ENCODE data around the gene UBXN11. TPM values are rescaled to one million over a fixed set of nuclear protein-coding genes. Genes with fewer than 3 reads are reported as not detected.

Gene UBXN11
- total RNA-seq, 1 experiment from 2014 or later: 12.5 TPM

DNA sequence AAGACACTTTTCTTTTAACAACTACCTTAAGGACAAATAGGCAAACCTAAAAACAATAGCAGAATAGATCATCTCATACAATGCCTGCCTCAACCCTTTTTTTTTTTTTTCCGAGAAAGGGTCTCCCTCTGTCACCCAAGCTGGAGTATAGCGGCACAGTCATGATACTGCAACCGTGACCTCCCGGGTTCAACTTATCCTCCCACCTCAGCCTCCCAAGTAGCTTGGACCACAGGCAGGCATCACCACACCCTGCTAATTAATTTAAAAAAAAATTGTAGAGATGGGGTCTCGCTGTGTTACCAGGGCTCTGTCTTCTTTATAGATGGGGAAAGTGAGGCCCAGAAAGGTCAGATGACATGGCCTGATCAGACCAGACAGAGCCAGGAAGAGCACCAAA is 18.6 kb downstream of the UBXN11 start:
- intact Hi-C loops (cut with micrococcal nuclease; ENCODE audit: unreplicated experiment): no loop called here
- Histone ChIP-seq H3K36me3 (ENCODE audit: control insufficient read depth, insufficient read depth, low read length) (no peaks in the 10 kb centered on the region), H3K4me1 (peaks cover 13% of the 10 kb centered on the region), H3K27me3 (replicated peaks; ENCODE audit: control insufficient read depth, insufficient read depth, low read length) (no peaks in the 10 kb centered on the region), H3K9me3 (no peaks in the 10 kb centered on the region), H3K4me3 (ENCODE audit: low read depth, low read length) (no peak overlapping the region)
- ChIA-PET CTCF (interaction anchor here (0.8 kb wide), 1 partner anchor 23 kb away, joined by 3 read pairs; no protein-coding TSS in a partner anchor), POLR2A (no interaction called here)
- Mint-ChIP-seq H3K9me3 (ENCODE audit: unreplicated experiment) (no peaks in the 10 kb centered on the region), H3K27me3 (ENCODE audit: insufficient read depth, unreplicated experiment) (no peaks in the 10 kb centered on the region), H3K36me3 (ENCODE audit: insufficient read depth, unreplicated experiment) (peaks cover 11% of the 10 kb centered on the region), H3K4me1 (ENCODE audit: low read depth, unreplicated experiment) (peaks cover 9% of the 10 kb centered on the region), H3K4me3 (ENCODE audit: unreplicated experiment) (no peak overlapping the region), H3K27ac (ENCODE audit: unreplicated experiment) (no peak overlapping the region)
- TF ChIP-seq, protein P1, sequence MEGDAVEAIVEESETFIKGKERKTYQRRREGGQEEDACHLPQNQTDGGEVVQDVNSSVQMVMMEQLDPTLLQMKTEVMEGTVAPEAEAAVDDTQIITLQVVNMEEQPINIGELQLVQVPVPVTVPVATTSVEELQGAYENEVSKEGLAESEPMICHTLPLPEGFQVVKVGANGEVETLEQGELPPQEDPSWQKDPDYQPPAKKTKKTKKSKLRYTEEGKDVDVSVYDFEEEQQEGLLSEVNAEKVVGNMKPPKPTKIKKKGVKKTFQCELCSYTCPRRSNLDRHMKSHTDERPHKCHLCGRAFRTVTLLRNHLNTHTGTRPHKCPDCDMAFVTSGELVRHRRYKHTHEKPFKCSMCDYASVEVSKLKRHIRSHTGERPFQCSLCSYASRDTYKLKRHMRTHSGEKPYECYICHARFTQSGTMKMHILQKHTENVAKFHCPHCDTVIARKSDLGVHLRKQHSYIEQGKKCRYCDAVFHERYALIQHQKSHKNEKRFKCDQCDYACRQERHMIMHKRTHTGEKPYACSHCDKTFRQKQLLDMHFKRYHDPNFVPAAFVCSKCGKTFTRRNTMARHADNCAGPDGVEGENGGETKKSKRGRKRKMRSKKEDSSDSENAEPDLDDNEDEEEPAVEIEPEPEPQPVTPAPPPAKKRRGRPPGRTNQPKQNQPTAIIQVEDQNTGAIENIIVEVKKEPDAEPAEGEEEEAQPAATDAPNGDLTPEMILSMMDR (IDR thresholded peaks at IDR 0.05; ENCODE audit: insufficient read depth in 1 of 2, low read depth in 1 of 2, low read length in 1 of 2, severe bottlenecking in 1 of 2, unreplicated experiment in 1 of 2): no peak
- no TSS peak for BruUV-seq (replicated peaks)
- DNase-seq: no peak

DNA sequence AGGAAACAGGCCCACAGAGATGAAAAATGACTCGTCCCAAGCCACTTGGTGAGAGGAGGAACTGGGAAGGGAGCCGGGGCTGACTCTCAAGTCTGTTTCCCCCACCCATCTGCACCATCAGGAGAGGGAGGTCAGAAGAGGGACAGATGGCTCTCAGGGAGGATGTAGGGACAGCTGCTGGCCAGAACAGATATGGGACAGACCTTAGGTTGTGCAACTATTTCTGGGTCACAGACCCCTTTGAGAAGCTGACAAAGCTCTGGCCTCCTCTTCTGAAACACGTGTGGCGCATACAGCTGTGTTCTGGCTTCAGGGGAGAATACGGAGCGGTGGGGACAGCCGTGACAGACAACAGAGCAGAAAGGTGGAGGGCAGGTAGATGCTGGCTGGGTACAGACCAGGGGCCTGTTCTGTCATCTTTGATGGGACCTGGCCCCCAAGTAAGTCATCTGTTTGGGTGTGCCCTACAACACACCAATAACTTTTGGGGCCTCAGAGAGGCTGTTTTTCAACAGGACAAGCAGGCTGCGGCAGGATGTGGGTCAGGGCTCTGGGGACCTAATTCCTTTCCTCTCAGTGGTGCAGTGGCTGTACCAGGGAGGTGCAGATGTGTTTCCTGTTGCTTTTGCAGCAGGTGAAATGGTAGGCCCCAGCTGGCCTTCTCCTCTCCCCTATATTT is 19.3 kb downstream of the UBXN11 start:
- Mint-ChIP-seq H3K9me3 (ENCODE audit: unreplicated experiment) (no peaks in the 10 kb centered on the region), H3K27me3 (ENCODE audit: insufficient read depth, unreplicated experiment) (no peaks in the 10 kb centered on the region), H3K36me3 (ENCODE audit: insufficient read depth, unreplicated experiment) (peaks cover 11% of the 10 kb centered on the region), H3K4me1 (ENCODE audit: low read depth, unreplicated experiment) (peaks cover 9% of the 10 kb centered on the region), H3K27ac (ENCODE audit: unreplicated experiment) (no peak overlapping the region), H3K4me3 (ENCODE audit: unreplicated experiment) (no peak overlapping the region)
- ChIA-PET POLR2A (no interaction called here), CTCF (interaction anchor here (0.6 to 0.8 kb wide), 2 partner anchors 21 to 24 kb away, joined by 3 to 7 read pairs; no protein-coding TSS in a partner anchor)
- no peak for DNase-seq
- Histone ChIP-seq H3K9me3 (no peaks in the 10 kb centered on the region), H3K4me1 (peaks cover 13% of the 10 kb centered on the region), H3K4me3 (ENCODE audit: low read depth, low read length) (no peak overlapping the region), H3K36me3 (ENCODE audit: control insufficient read depth, insufficient read depth, low read length) (no peaks in the 10 kb centered on the region), H3K27me3 (replicated peaks; ENCODE audit: control insufficient read depth, insufficient read depth, low read length) (no peaks in the 10 kb centered on the region)
- TF ChIP-seq, protein P1 (IDR thresholded peaks at IDR 0.05; ENCODE audit: insufficient read depth in 1 of 2, low read depth in 1 of 2, low read length in 1 of 2, severe bottlenecking in 1 of 2, unreplicated experiment in 1 of 2): no peak
- intact Hi-C loops (cut with micrococcal nuclease; ENCODE audit: unreplicated experiment): no loop called here
- BruUV-seq (replicated peaks): no TSS peak

DNA sequence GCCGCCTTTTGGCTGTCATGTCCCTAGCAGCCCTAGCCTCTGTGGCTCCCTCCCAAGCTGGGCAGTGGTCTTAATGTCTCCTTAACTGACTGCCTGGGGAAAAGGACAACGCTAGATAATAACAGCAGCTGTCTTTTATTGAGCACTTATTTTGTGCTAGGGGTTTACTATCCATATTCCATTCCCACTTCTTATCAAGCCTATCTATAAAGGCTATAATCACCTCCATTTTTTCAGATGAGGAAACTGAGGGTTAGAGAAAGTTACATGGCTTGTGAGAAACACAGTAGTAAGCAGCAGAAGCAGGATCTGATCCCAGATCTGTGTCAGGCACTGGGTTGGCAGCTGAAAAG is 20.4 kb downstream of the UBXN11 start:
- Mint-ChIP-seq H3K4me1 (ENCODE audit: low read depth, unreplicated experiment) (peaks cover 12% of the 10 kb centered on the region), H3K27ac (ENCODE audit: unreplicated experiment) (no peak overlapping the region), H3K27me3 (ENCODE audit: insufficient read depth, unreplicated experiment) (no peaks in the 10 kb centered on the region), H3K9me3 (ENCODE audit: unreplicated experiment) (no peaks in the 10 kb centered on the region), H3K36me3 (ENCODE audit: insufficient read depth, unreplicated experiment) (peaks cover 14% of the 10 kb centered on the region), H3K4me3 (ENCODE audit: unreplicated experiment) (no peak overlapping the region)
- Histone ChIP-seq H3K9me3 (no peaks in the 10 kb centered on the region), H3K4me1 (peaks cover 13% of the 10 kb centered on the region), H3K36me3 (ENCODE audit: control insufficient read depth, insufficient read depth, low read length) (no peaks in the 10 kb centered on the region; the same call in 1 of the 2 replicates), H3K4me3 (ENCODE audit: low read depth, low read length) (no peak overlapping the region), H3K27me3 (replicated peaks; ENCODE audit: control insufficient read depth, insufficient read depth, low read length) (no peaks in the 10 kb centered on the region)
- no TSS peak for BruUV-seq (replicated peaks)
- CTCF ChIA-PET: interaction anchor here (0.6 to 2.7 kb wide), 5 partner anchors 10 to 109 kb away, joined by 3 to 15 read pairs (median 7); no protein-coding TSS in a partner anchor
- DNase-seq: no peak
- TF ChIP-seq, protein P1 (IDR thresholded peaks at IDR 0.05; ENCODE audit: insufficient read depth in 1 of 2, low read depth in 1 of 2, low read length in 1 of 2, severe bottlenecking in 1 of 2, unreplicated experiment in 1 of 2): no peak
- intact Hi-C loops (cut with micrococcal nuclease; ENCODE audit: unreplicated experiment): no loop called here
- POLR2A ChIA-PET: no interaction called here
